Thoracic aorta (tissue), 2 donors: ENCODE results near the gene IGFBP5. TPM values are rescaled to one million over a fixed set of nuclear protein-coding genes. Genes with fewer than 3 reads are reported as not detected.

Experiments
- ATAC-seq: fragments of 150-250 bp; one replicate; pipeline ENCODE4 v1.8.0; 2017; ENCODE audit warnings: low read depth; ENCODE audit not compliant: insufficient number of reproducible peaks, low FRiP score
- DNase-seq: peaks from one replicate; pipeline ENCODE4 v3.0.0-alpha.2; 2020; ENCODE audit warnings: low spot score
- H3K27ac ChIP-seq, 2 donors: fragments of 200-600 bp; sonication (generic); 1 replicate in 1 of 2; 2 replicates in 1 of 2; pipeline ENCODE4 v1.5.1; 2016; ENCODE audit warnings: mild to moderate bottlenecking in 2 of 2, moderate library complexity in 2 of 2
- H3K27me3 ChIP-seq: fragments of 200-600 bp; sonication (generic); replicated peaks from 2 replicates; pipeline ENCODE4 v1.6.0; 2016; ENCODE audit warnings: mild to moderate bottlenecking; ENCODE audit not compliant: insufficient read depth
- H3K36me3 ChIP-seq: fragments of 200-600 bp; sonication (generic); one replicate; pipeline ENCODE4 v1.5.1; 2016
- H3K4me1 ChIP-seq, 2 donors: fragments of 200-600 bp; sonication (generic); 1 replicate in 1 of 2; 2 replicates in 1 of 2; pipeline versions ENCODE4 v1.5.1 to v1.6.0; 2016; ENCODE audit warnings: low read depth in 2 of 2, mild to moderate bottlenecking in 1 of 2; ENCODE audit not compliant: control insufficient read depth in 1 of 2
- H3K4me3 ChIP-seq: fragments of 200-600 bp; sonication (generic); 2 replicates; pipeline ENCODE4 v1.5.1; 2016; ENCODE audit warnings: mild to moderate bottlenecking
- H3K9me3 ChIP-seq: fragments of 200-600 bp; sonication (generic); 2 replicates; pipeline ENCODE4 v1.5.1; 2016
- total RNA-seq, 2 donors: library from RNA; depleted of rRNA; stranded (reverse); fragments of >200 nt; gene quantifications; one replicate each; pipeline versions ENCODE4 v1.1.0 to v1.2.3, GENCODE V29; 2016
- TF ChIP-seq, protein P1 (sequence below): fragments of 200-600 bp; sonication (generic); IDR thresholded peaks from one replicate; pipeline ENCODE4 v1.5.1; 2019; ENCODE audit warnings: antibody characterized with exemption

Gene IGFBP5
- 1,000 to 10,000 TPM in 1 of 2 donors, 100 to 1,000 TPM in 1; 482 to 2,105 TPM for total RNA-seq

DNA sequence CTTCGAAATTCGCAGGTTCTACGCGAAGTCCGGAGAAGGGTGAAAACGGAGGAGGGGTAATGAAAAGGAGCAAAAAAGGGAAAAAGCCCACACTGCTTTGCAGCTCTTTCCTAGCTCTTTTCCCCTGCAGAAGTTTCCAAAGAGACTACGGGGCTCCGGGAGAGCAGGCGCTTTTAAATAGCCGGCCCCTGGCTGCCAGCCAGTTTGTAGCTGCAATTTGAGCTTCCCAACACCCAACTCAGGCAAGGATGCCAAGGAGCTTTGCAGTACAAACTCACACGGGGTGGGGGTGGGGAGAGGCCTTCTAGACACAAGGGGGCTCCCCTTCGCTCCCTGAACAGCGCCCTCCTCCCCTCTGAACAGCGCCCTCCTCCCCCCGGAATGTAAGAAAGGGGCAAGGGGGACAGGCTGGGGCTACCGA lies at the start of gene IGFBP5:
IGFBP5 (minus strand) TSS at position 149 of the 421 bp plus-strand sequence. CDS start 774 bp downstream, outside the sequence.
- peak within 1 kb of the TSS; percentile 89 to 92 for H3K27ac ChIP-seq
- H3K27me3 ChIP-seq = no peaks in the 10 kb centered on the region
- ATAC-seq = no peak
- H3K4me1 ChIP-seq = peaks cover 8 to 58% of the 10 kb centered on the region in 2 donors
- TF ChIP-seq, protein P1, sequence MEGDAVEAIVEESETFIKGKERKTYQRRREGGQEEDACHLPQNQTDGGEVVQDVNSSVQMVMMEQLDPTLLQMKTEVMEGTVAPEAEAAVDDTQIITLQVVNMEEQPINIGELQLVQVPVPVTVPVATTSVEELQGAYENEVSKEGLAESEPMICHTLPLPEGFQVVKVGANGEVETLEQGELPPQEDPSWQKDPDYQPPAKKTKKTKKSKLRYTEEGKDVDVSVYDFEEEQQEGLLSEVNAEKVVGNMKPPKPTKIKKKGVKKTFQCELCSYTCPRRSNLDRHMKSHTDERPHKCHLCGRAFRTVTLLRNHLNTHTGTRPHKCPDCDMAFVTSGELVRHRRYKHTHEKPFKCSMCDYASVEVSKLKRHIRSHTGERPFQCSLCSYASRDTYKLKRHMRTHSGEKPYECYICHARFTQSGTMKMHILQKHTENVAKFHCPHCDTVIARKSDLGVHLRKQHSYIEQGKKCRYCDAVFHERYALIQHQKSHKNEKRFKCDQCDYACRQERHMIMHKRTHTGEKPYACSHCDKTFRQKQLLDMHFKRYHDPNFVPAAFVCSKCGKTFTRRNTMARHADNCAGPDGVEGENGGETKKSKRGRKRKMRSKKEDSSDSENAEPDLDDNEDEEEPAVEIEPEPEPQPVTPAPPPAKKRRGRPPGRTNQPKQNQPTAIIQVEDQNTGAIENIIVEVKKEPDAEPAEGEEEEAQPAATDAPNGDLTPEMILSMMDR = no peak
- H3K36me3 ChIP-seq = no peaks in the 10 kb centered on the region
- H3K9me3 ChIP-seq = no peaks in the 10 kb centered on the region
- peak within 1 kb of the TSS; percentile 86 for H3K4me3 ChIP-seq
- peak; percentile 55 for DNase-seq

GRCh38 chr2:216743781-216744180 lies 48.4 kb upstream of the IGFBP5 start:
- ATAC-seq = no peak
- no peaks in the 10 kb centered on the region for H3K4me1 ChIP-seq
- no peak overlapping the region for H3K27ac ChIP-seq
- H3K27me3 ChIP-seq = no peaks in the 10 kb centered on the region
- H3K4me3 ChIP-seq = no peak overlapping the region
- no peaks in the 10 kb centered on the region for H3K9me3 ChIP-seq
- no peak for DNase-seq
- no peaks in the 10 kb centered on the region for H3K36me3 ChIP-seq
- TF ChIP-seq, protein P1 = no peak

DNA sequence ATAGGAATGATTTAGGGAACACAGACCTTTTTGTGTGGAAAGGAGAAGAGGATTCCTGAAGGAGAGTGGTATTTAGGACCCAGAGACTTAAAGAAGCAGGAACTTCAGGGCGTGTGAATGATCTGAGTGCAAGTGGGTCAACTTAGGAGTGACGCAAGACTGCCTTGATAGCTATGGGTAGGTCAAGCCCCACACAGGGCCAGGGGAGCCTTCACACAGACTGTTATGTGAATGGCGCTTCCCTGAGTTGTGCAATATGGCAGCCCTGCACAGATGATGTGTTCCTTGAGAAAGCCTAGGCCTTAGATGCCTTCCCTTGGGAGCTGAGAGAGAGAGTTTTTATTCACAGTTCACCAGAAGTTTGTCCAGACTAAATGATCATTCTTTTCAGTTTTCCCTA lies 47.1 kb upstream of the IGFBP5 start:
- TF ChIP-seq, protein P1 = no peak
- ATAC-seq (no peak), DNase-seq (no peak)
- H3K4me3 ChIP-seq = no peak overlapping the region
- H3K27me3 ChIP-seq = no peaks in the 10 kb centered on the region
- H3K9me3 ChIP-seq = no peaks in the 10 kb centered on the region
- H3K27ac ChIP-seq = no peak overlapping the region
- H3K36me3 ChIP-seq = no peaks in the 10 kb centered on the region
- H3K4me1 ChIP-seq = no peaks in the 10 kb centered on the region

GRCh38 chr2:216741223-216741593 lies 45.9 kb upstream of the IGFBP5 start:
- ATAC-seq (no peak), DNase-seq (no peak)
- no peak overlapping the region for H3K27ac ChIP-seq

DNA sequence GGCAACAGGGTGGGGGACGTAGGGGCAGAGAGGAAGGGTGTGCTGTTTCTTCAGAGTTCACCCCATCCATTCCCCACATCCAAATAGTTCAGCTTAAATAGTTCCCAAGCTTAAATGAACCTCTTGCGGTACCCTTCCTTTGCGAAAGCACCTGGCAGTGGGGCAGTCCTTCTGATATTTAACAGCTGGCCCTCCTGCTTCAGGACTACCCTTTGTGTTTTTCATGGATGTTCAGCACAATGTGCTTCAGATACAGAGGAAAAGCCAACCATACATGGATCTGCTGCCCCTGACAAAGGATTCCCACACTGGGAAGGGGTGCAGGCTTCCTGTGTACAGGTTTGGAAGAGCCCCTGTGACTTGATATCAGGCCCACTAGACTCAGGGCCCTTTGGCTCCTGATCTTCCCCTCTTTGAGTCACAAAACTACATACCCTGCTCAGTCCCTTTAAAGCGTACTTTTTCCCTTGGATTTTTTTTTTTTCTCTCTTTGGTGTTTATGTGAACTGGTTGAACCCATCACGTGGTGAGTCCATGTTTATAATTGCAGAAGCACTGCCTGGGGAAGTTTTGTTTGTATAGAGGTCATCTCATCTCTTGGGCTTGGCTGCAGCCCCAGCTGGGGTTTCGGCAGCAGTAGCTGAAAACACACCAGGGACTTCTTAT lies 45.3 kb upstream of the IGFBP5 start:
- H3K4me3 ChIP-seq = no peak overlapping the region
- H3K9me3 ChIP-seq = no peaks in the 10 kb centered on the region
- H3K27ac ChIP-seq = no peak overlapping the region
- TF ChIP-seq, protein P1 = no peak
- DNase-seq (no peak), ATAC-seq (no peak)
- no peaks in the 10 kb centered on the region for H3K4me1 ChIP-seq
- H3K27me3 ChIP-seq = no peaks in the 10 kb centered on the region
- H3K36me3 ChIP-seq = no peaks in the 10 kb centered on the region

More at GRCh38 chr2:216741223-216741593, 45.9 kb upstream of the IGFBP5 start:
- TF ChIP-seq, protein P1 = no peak
- Histone ChIP-seq H3K9me3 (no peaks in the 10 kb centered on the region), H3K4me3 (no peak overlapping the region), H3K36me3 (no peaks in the 10 kb centered on the region), H3K4me1 (no peaks in the 10 kb centered on the region), H3K27me3 (no peaks in the 10 kb centered on the region)
